ENCODE measurements around the gene CNP.
"Not testable (repeated sequence)": the region's sequence is repeated elsewhere in the genome, so short reads cannot be mapped to it uniquely, and the experiment has no call there.

The CNP gene

DNA sequence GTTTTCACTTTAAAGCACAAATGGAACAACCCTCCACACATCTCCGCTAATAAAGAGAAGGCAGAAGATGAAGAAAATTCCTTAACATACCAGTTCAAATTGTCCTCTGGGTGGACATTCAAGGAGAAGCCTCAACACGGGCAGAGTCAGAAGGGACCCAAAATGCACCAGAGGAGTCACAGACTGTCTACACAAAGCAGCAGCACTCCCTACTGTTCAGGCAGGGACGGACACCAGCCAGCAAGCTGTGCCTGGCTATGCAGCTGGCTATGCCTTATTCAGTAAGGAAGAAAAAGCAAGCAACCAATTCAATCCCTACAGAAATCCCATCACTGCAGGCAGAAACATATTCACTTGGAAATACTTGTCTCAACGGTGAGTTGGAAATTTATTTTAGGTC lies 42.6 kb downstream of the CNP start:
- H3K27me3 ChIP-seq, result no peaks in the 10 kb centered on the region
- H3K9me3 ChIP-seq, result no peaks in the 10 kb centered on the region
- no peak overlapping the region for H3K4me3 ChIP-seq
- DNase-seq, result no peak
- peaks cover 0 to 4% (median 0%) of the 10 kb centered on the region in 3 donors for H3K36me3 ChIP-seq
- intact Hi-C loops (cut with DNase I; ENCODE audit: low total_unique reads), result no loop called here
- H3K4me1 ChIP-seq, result peaks cover 0 to 67% (median 20%) of the 10 kb centered on the region in 4 donors
- no peak for TF ChIP-seq CTCF (IDR thresholded peaks at IDR 0.05)
- H3K27ac ChIP-seq, result no peak overlapping the region

- intact Hi-C loops (cut with DNase I; ENCODE audit: low total_unique reads); H3K27ac ChIP-seq; H3K27me3 ChIP-seq; H3K9me3 ChIP-seq; H3K36me3 ChIP-seq; H3K4me3 ChIP-seq: not testable (repeated sequence)
- H3K4me1 ChIP-seq, result peaks cover 0 to 74% (median 27%) of the 10 kb centered on the region in 4 donors
- DNase-seq, result peak in 1 of 2 donors; percentile 33
Measured at GRCh38 chr17:42010266-42010680, 43.7 kb downstream of the CNP start.

- Histone ChIP-seq H3K4me3 (no peak overlapping the region), H3K36me3 (peaks cover 0 to 4% (median 0%) of the 10 kb centered on the region in 3 donors), H3K9me3 (no peaks in the 10 kb centered on the region), H3K27me3 (no peaks in the 10 kb centered on the region), H3K4me1 (peaks cover 0 to 81% (median 35%) of the 10 kb centered on the region in 4 donors), H3K27ac (no peak overlapping the region)
- no peak for DNase-seq
- no peak for TF ChIP-seq CTCF (IDR thresholded peaks at IDR 0.05)
- intact Hi-C loops (cut with DNase I; ENCODE audit: low total_unique reads), result no loop called here
Measured at GRCh38 chr17:42010898-42011516, 44.4 kb downstream of the CNP start.

DNA sequence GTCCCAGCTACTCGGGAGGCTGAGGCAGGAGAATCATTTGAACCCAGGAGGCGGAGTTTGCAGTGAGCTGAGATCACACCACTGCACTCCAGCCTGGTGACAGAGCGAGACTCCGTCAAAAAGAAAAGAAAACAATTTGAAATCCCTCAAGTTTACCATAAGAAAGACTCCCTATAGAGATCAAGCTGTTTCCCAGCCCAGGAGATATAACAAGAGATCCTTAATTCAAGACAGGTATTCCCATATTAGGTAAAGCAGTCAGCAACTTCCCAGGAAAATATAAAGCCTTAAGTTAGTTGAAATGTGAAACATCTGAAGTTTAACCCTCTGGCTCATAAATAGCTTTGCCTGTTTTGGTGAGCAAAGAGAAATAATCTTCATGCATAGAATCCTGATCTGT lies 45.8 kb downstream of the CNP start:
- H3K4me3 ChIP-seq; H3K27me3 ChIP-seq; H3K36me3 ChIP-seq; intact Hi-C loops (cut with DNase I; ENCODE audit: low total_unique reads); H3K27ac ChIP-seq; H3K9me3 ChIP-seq; DNase-seq: not testable (repeated sequence)
- H3K4me1 ChIP-seq, result peaks cover 0 to 81% (median 38%) of the 10 kb centered on the region in 4 donors

DNA sequence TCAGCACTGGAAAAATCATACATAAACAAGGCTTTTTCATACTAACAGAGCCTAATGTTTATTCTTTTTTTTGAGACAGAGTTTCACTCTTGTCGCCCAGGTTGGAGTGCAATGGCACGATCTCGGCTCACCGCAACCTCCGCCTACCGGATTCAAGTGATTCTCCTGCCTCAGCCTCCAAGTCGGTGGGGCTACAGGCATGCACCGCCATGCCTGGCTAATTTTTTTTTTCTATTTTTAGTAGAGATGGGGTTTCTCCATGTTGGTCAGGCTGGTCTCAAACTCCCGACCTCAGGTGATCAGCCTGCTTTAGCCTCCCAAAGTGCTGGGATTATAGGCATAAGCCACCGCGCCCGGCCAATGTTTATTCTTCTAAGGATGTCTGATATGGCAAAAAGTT lies 47.1 kb downstream of the CNP start:
- peaks cover 0 to 85% (median 45%) of the 10 kb centered on the region in 4 donors for H3K4me1 ChIP-seq
- H3K4me3 ChIP-seq; intact Hi-C loops (cut with DNase I; ENCODE audit: low total_unique reads); DNase-seq; H3K36me3 ChIP-seq; H3K27me3 ChIP-seq; H3K27ac ChIP-seq; H3K9me3 ChIP-seq: not testable (repeated sequence)

DNA sequence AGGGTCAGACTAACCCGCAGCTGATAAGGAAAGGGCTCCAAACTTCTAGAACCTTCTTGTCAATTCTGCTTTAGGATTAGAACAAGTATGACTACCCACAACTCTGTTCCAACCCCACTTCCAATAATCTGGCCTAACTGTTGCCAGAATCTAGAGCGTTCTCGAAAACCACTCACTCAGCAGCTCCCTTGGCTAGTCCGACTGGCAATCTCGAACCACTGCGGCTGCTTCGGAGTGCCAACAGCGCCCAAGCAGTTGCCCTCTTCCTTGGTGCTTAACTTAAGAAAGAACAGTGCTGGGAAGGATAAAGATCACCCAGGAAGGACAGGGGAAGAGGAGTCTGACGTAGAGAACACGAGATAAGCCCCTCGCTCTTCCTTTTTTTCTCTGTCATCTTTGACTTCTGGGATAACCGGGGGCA lies 49.8 kb downstream of the CNP start:
- Histone ChIP-seq H3K4me1 (peaks cover 0 to 69% (median 56%) of the 10 kb centered on the region in 4 donors), H3K4me3 (peak overlapping the region; percentile 83 to 87), H3K27ac (peak overlapping the region; percentile 79 to 89), H3K27me3 (no peaks in the 10 kb centered on the region), H3K36me3 (peaks cover 0 to under 1% (median 0%) of the 10 kb centered on the region in 3 donors), H3K9me3 (no peaks in the 10 kb centered on the region)
- TF ChIP-seq CTCF (IDR thresholded peaks at IDR 0.05), result no peak
- DNase-seq, result no peak
- intact Hi-C loops (cut with DNase I; ENCODE audit: low total_unique reads), result no loop called here

GRCh38 chr17:42016941-42017865 lies 50.6 kb downstream of the CNP start, which contains the start of gene DNAJC7:
Gene DNAJC7, minus strand, starts transcription at chr17:42017439. Its CDS starts 23 bp downstream, at chr17:42017416.
- Histone ChIP-seq H3K36me3 (peaks cover 2 to 9% (median 8%) of the 10 kb centered on the region in 3 donors), H3K4me1 (peaks cover 0 to 62% (median 55%) of the 10 kb centered on the region in 4 donors), H3K9me3 (no peaks in the 10 kb centered on the region), H3K27me3 (no peaks in the 10 kb centered on the region), H3K4me3 (peak within 1 kb of the TSS; percentile 83 to 87), H3K27ac (peak within 1 kb of the TSS; percentile 79 to 89)
- no peak for TF ChIP-seq CTCF (IDR thresholded peaks at IDR 0.05)
- DNase-seq, result peak; percentile 91 to 94
- intact Hi-C loops (cut with DNase I; ENCODE audit: low total_unique reads), result no loop called here

All from tibial artery (tissue), 4 donors.